Upper lobe of right lung (tissue), 1 donor: ENCODE measurements around the gene LEMD1. TPM values are rescaled to one million over a fixed set of nuclear protein-coding genes. Genes with fewer than 3 reads are reported as not detected.

ENCODE experiments used
- ATAC-seq: fragments of 200-7000 bp; cut with Tn5 transposase; one replicate; pipeline ENCODE4 v1.9.1; 2020; ENCODE audit warnings: mild to moderate bottlenecking, moderate library complexity
- DNase-seq: peaks from one replicate; pipeline ENCODE4 v3.0.0-alpha.2; 2020
- H3K27ac ChIP-seq: fragments of 200-600 bp; one replicate; pipeline ENCODE4 v1.8.0; 2022
- H3K27me3 ChIP-seq: fragments of 200-600 bp; one replicate; pipeline ENCODE4 v1.8.0; 2022; ENCODE audit warnings: mild to moderate bottlenecking
- H3K36me3 ChIP-seq: fragments of 200-600 bp; one replicate; pipeline ENCODE4 v1.8.0; 2022
- H3K4me1 ChIP-seq: fragments of 200-600 bp; one replicate; pipeline ENCODE4 v1.8.0; 2022
- H3K4me3 ChIP-seq: fragments of 200-600 bp; one replicate; pipeline ENCODE4 v1.8.0; 2022; ENCODE audit warnings: mild to moderate bottlenecking
- H3K9me3 ChIP-seq: fragments of 200-600 bp; one replicate; pipeline ENCODE4 v1.8.0; 2022
- CTCF ChIP-seq: fragments of 200-600 bp; IDR thresholded peaks from one replicate; pipeline ENCODE4 v1.8.0; 2022; ENCODE audit warnings: antibody characterized with exemption
- intact Hi-C: fragments of 100-400 bp; cut with DNase I; formaldehyde crosslinking; loops from one replicate; pipeline ENCODE4 v1.11.0; 2022
- total RNA-seq: library from RNA; stranded (reverse); fragmentation: NEBNext Ultra II Directional; extraction: Animal tissue kit (Norgen Biotek cat#: 25700); gene quantifications from one replicate; pipeline ENCODE4 v1.2.1, GENCODE V29; 2021
- donor health status: DM: no; HTN: yes; CAD: no; lungs with severe emphysema.

Gene LEMD1
- total RNA-seq, 1 donor from 2014 or later, result 2.1 TPM

DNA sequence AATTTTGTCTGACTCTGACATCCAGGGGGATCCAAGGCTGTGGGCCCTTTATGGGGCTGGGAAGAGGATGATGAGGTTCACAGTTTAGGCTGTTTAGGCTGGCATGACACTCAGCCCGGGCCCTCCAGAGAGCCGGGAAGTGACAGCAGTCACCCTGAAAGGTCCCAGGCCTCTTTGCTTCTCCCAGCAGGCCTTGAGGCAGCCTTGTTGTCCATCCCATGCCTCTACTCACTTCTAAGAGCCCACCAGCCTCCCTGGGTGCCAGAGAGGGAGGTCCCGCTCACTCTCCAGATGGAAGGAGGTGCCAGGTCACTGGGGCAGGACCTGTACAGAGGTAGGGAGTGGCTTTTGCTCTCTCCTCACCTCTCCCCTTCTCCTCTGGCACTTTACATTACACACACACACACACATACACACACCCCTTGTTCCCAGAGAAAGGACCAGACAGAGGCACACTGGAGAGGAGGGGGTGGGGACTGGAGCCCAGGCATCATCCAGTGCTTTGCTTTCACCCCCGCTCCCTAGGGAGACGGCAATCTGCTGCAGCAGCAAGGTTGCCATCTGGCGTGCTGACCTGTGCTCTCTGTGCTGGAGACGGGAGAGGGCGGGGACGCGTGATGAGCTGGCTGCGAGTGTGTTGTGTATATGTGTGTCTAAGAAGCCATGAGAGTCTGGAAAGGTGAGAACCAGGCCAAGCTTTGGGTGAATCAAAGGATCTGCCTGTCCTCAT, 69.7 kb downstream of the LEMD1 start:
- Histone ChIP-seq H3K4me1 (no peaks in the 10 kb centered on the region), H3K9me3 (no peaks in the 10 kb centered on the region), H3K27ac (no peak overlapping the region), H3K27me3 (peaks cover 5% of the 10 kb centered on the region), H3K36me3 (no peaks in the 10 kb centered on the region), H3K4me3 (no peak overlapping the region)
- DNase-seq (peak; percentile 62), ATAC-seq (no peak)
- TF ChIP-seq CTCF, result no peak
- intact Hi-C loops, result loop anchor here (10.0 kb wide), 1 partner anchor 133 kb away; no protein-coding TSS in a partner anchor

GRCh38 chr1:205350691-205351141, 71.1 kb downstream of the LEMD1 start:
- TF ChIP-seq CTCF, result no peak
- ATAC-seq, result no peak
- Histone ChIP-seq H3K4me1 (no peaks in the 10 kb centered on the region), H3K9me3 (no peaks in the 10 kb centered on the region), H3K27me3 (peaks cover 8% of the 10 kb centered on the region), H3K36me3 (no peaks in the 10 kb centered on the region), H3K4me3 (no peak overlapping the region), H3K27ac (no peak overlapping the region)
- DNase-seq, result peak; percentile 53
- intact Hi-C loops, result loop anchor here (10.0 kb wide), 1 partner anchor 134 kb away; no protein-coding TSS in a partner anchor

DNA sequence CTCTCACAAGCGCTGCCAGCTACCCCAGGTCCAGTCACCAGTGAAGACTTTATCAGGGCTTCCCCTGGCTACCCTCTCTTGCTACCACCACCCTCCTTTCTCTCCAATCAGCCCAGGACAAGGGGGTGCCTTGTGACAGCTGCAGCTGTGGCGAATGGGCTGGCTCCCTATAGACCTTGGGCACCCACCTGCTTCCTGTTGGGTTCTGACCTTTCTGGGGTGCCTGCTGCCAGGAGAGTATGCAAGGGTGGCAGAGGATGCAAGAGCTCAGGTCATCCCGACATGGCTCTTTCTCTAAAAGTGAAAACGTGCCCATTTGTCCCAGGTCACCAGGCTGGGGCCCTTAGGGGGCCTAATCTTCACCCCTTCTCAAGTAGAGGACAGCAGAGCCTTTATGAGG, 71.7 kb downstream of the LEMD1 start:
- Histone ChIP-seq H3K4me3 (no peak overlapping the region), H3K36me3 (no peaks in the 10 kb centered on the region), H3K27me3 (peaks cover 14% of the 10 kb centered on the region), H3K9me3 (no peaks in the 10 kb centered on the region), H3K4me1 (no peaks in the 10 kb centered on the region), H3K27ac (no peak overlapping the region)
- peak; percentile 41 for DNase-seq
- TF ChIP-seq CTCF, result no peak
- no peak for ATAC-seq
- intact Hi-C loops, result loop anchor here (10.0 kb wide), 1 partner anchor 135 kb away; no protein-coding TSS in a partner anchor

GRCh38 chr1:205348554-205349487, 73.0 kb downstream of the LEMD1 start:
- no peak overlapping the region for H3K4me3 ChIP-seq
- peaks cover 6% of the 10 kb centered on the region for H3K4me1 ChIP-seq
- H3K36me3 ChIP-seq, result no peaks in the 10 kb centered on the region
- H3K9me3 ChIP-seq, result no peaks in the 10 kb centered on the region
- DNase-seq, result peak; percentile 33
- TF ChIP-seq CTCF, result no peak
- H3K27ac ChIP-seq, result no peak overlapping the region
- ATAC-seq, result peak; percentile 11
- intact Hi-C loops, result loop anchor here (10.0 kb wide), 1 partner anchor 176 kb away; no protein-coding TSS in a partner anchor
- H3K27me3 ChIP-seq, result peaks cover 27% of the 10 kb centered on the region

GRCh38 chr1:205346956-205347574, 74.8 kb downstream of the LEMD1 start:
- Histone ChIP-seq H3K36me3 (no peaks in the 10 kb centered on the region), H3K27me3 (peaks cover 39% of the 10 kb centered on the region), H3K27ac (no peak overlapping the region), H3K4me3 (no peak overlapping the region), H3K4me1 (peaks cover 12% of the 10 kb centered on the region), H3K9me3 (no peaks in the 10 kb centered on the region)
- intact Hi-C loops, result loop anchor here (10.0 kb wide), 1 partner anchor 178 kb away; no protein-coding TSS in a partner anchor
- peak; percentile 24 for ATAC-seq
- DNase-seq, result no peak
- TF ChIP-seq CTCF, result no peak
